Omental fat pad (tissue), 4 donors: ENCODE measurements around the gene PROZ. TPM values are rescaled to one million over a fixed set of nuclear protein-coding genes. Genes with fewer than 3 reads are reported as not detected.

ENCODE experiments used
- ATAC-seq: fragments of 150-250 bp; one replicate; pipeline ENCODE4 v1.9.1; 2016; ENCODE audit warnings: mild to moderate bottlenecking, moderate library complexity; ENCODE audit not compliant: low FRiP score
- DNase-seq: peaks from one replicate; pipeline ENCODE4 v3.0.0-alpha.2; 2019; ENCODE audit warnings: low spot score
- CTCF ChIP-seq, 3 donors: fragments of 450-650 bp; IDR thresholded peaks; one replicate each; pipeline ENCODE4 v1.5.1; 2016 to 2017; ENCODE audit warnings: antibody characterized with exemption in 3 of 3, mild to moderate bottlenecking in 3 of 3, moderate library complexity in 2 of 3
- total RNA-seq, 4 donors: library from RNA; depleted of rRNA; stranded (reverse); fragments of >200 nt; gene quantifications; one replicate each; pipeline ENCODE4 v1.1.0, GENCODE V29; 2016

Gene PROZ
- total RNA-seq, 4 donors from 2014 or later: not detected

- ATAC-seq (no peak), DNase-seq (no peak)
- TF ChIP-seq CTCF (IDR thresholded peaks at IDR 0.05): no peak
Measured at GRCh38 chr13:113149711-113150549, 8.5 kb upstream of the PROZ start.

GRCh38 chr13:113150550-113151365, 7.7 kb upstream of the PROZ start:
- no peak for TF ChIP-seq CTCF (IDR thresholded peaks at IDR 0.05)
- ATAC-seq (no peak), DNase-seq (no peak)

GRCh38 chr13:113151745-113152690, 6.4 kb upstream of the PROZ start:
- TF ChIP-seq CTCF (IDR thresholded peaks at IDR 0.05): no peak
- DNase-seq: no peak
- no peak for ATAC-seq

GRCh38 chr13:113152691-113152983, 5.8 kb upstream of the PROZ start:
- no peak for TF ChIP-seq CTCF (IDR thresholded peaks at IDR 0.05)
- no peak for ATAC-seq
- no peak for DNase-seq

- no peak for TF ChIP-seq CTCF (IDR thresholded peaks at IDR 0.05)
- ATAC-seq (peak; percentile 51), DNase-seq (no peak)
Measured at GRCh38 chr13:113152984-113153809, 5.3 kb upstream of the PROZ start.
